ELR (cell line): ENCODE data around the gene PTPRG.
A peak's percentile ranks its signal among the peaks of the same experiment; 100 is the strongest.
"Not testable (repeated sequence)": the region's sequence is repeated elsewhere in the genome, so short reads cannot be mapped to it uniquely, and the experiment has no call there.

Source experiments
- DNase-seq: peaks from one replicate; pipeline ENCODE4 v3.0.0-alpha.2; 2015; ENCODE audit warnings: low read depth

Gene PTPRG

DNA sequence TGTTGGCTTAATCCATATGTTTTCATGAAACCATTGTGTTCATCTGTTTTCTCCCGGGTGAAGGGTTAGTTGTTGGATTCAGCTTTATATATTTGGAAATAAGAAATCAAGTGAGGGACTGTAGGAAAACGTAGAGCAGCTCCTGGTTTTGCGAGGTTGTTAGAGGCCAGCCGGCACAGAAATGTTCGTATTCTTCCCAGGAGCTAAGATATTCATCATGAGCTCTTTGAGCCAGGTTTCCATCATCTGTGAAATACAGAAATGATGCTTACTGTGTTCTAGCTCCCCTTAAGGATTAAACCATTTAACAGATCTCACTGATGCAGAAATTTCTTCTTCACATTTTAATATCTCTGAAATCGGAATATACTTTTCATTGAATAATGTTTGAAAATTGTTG lies 235.5 kb downstream of the PTPRG start:
- DNase-seq = no peak

DNA sequence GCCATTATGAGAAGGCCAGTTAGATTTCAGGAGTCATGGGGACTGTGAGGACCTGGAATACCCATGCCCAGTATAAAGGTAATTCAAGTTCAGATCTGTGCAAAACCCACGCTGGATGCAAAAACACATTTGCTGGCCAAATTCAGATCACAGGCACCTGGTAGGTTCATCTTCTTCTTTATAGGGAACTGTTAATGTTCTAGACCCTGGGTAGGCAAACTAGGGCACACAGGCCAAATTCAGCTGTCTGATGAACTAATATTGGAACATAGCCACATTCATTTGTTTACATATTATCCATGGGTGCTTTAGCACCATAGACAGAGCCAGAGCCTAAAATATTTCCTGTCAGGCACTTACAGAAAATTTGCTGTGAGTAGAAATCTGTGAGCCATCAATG lies 241.4 kb downstream of the PTPRG start:
- no peak for DNase-seq

DNA sequence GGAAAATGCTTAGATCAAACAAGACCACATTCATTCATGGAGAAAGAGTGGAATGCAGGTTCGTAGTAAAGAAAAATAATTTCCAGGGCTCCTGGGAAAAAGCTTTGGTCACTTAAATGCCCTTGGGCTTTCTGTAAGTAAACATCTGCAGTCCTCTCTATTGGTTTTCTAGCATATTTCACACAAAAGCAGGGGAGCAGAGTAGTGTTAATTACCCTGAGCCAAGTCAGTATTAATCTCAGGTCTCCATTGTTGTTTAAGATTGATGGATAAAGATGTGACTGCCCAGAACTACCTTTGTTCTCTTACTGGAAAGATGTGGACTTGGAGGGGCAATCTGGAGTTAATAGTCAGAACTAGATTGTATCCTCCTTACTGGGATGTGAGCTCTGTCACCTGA lies 242.6 kb downstream of the PTPRG start:
- DNase-seq = no peak

DNA sequence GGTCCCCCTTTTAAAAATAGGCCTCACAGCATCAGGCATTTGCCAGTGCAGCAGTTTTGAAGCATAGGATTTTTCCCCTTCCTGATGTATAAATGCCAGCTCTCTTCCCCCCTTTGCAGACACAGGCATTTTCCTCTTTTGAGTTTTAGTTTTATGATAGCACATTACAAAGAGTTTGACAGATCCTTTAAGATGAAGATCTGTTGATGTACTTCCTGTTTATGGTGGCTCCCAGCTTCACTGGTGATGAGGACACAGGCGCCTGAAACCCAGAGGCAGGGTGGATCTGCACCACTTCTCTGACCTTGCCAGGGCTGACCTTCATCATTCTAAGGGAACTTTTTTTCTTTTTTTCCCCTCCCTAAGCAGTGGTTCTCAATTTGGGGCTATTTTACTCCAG lies 243.4 kb downstream of the PTPRG start:
- no peak for DNase-seq

DNA sequence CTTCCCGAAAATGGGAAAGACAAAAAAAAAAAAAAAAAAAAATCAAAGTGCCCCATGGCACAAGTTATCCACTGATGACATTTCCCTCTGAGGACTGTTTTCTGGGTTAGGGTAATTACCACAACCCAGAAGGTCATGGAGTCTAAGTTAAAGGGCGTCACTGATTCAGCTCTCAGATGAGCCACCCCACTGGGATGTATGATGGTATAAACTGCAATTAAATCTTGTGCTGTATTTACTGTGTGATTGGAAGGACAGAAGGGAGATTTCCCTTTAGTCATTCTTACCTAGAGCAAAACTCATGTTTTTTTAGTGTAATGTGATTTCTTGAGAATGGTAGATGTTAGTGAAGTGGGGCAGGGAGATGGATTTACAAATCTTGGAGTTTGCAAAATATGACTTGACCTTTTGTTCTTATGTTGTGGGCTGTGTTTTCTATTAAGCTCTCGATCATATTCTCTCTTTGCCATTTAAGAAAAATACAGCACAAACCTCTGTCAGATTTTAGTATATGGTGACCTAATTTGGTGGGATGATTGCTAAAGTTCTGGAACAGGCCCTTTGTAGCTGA lies 244.2 kb downstream of the PTPRG start:
- no peak for DNase-seq

DNA sequence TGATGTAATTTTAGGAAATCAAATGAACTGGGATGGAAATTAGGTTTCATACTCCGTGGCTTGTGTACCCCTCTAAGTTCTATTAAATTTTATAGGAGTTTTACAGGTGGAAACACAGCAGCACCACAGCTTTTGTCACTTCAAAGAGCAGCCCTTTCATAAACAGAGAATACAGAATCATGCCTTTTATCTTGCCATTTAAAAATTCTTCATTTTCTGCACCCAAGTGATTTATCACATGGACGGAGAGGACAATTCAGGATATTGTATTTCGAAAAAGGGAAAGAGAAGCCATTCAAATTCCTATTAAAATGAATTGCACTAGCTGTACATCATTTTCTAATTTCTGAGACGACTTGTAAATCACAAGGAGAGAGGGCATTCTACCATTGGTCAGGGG lies 245.4 kb downstream of the PTPRG start:
- no peak for DNase-seq

DNA sequence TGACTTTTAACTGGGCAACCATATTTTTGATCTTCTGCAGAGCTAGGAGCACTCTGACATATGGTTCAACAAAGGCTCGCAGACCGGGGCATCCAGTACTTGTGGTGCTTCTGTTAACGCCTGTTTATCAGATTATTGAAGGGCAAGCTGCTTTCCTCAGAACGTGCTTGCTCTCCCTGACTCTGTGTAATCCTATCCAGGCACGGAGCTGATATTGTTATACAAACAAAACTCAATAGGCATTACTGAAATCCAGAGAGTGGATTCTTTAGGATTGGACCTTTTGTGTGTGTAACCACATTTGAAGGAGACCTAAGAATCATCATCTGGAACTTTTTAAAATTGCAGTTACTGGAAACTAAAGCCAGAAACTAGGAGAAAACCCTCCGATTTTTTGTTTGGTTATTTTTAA lies 246.5 kb downstream of the PTPRG start:
- no peak for DNase-seq

DNA sequence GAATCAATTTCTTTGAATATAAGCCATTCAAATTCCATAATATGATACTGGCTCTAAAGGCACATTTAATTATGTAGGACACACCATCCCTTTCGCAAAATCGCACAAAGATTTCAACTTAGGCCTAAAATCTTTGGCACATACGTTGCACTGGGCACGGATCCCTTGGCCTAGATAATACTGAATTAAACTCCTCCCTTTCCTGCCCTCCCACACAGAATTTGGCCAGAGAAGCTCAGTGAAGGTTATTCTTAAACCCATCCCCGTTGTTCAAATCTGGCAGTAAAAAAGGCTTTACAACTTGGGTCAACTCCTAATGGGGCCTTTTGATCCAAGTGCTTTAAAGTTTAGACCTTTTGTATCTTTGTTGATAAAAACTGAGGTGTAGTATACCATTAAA lies 247.2 kb downstream of the PTPRG start:
- DNase-seq = no peak

DNA sequence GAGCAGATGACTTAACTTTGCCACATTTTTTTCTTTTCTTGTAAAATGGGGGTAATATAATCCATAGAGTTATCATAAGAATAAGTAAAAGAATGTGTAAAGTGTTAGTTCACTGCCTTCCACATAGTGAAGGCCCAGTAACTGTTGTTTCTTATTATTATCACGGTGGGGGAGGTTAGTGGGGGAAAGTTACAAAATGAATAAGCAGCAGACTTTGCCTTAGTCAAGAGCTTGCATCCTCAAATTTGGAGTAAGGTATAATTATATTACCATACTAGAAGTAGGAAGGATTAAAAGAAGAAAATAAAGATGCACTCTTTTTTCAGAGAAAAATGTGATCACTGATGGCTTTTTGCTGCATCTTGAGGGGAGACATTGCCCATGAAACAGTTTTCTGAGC lies 247.6 kb downstream of the PTPRG start:
- no peak for DNase-seq

DNA sequence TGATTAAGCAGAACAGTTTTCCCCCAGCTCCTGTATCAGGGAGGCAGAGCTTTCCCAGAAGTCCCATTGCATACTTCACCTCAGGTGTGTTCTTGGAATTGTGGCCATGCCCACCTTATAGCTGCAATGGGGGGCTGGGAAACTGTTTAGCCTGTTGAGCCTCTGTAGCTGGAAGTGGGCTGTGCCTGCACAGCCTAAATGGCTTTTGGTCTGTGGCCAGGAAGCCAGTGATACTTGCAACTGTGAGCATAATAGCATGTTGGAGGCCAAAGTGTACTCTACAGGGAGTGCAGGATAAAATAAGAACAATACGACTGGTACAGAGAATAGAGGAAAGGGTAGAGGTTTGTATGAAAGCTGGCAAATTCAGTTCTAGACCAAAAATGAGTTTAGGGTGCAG lies 248.5 kb downstream of the PTPRG start:
- DNase-seq = no peak

DNA sequence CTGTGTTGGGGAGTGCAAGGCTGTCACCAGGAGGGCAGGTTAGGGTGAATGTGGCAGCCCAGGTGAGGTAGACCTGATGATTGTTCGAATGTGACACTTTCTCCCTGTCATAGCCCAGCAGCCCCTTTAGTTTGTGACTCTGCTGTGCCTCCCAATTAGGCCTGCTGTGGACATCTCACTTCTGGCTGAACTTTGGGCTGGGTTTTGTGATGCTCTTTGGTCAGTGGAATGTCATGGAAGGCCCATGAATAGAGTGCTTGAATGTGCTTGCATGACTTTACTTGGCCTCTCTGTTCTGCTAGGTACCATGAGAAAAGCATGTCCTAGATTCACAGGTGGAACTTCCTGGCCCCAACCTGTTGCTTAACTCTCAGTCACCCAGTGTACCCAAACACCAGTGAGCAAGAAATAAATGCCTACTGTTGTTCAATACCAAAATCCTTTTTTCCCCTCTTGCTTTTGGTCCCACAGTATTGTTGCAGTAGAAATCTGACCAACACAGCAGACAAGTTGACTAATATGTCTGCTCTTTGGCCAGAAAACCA lies 249.7 kb downstream of the PTPRG start:
- DNase-seq = no peak

DNA sequence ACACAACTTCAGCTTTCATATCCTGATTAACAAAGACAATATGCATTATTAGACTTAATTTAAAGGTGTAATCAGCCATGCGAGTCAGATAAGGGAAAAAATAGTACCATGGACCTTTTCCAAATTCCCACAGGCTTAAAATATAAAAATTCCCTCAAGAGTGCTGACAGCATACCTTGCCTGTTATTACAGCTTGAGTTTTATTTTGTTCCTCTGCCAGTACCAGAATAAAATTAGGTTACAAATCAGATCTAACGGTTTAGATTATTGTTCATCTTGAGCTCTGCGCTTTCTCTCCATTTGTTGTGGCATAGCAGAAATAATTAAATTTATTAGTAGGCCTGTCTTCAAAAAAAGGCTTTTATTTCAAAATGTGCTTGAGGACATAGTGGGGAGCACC lies 250.3 kb downstream of the PTPRG start:
- DNase-seq = no peak

DNA sequence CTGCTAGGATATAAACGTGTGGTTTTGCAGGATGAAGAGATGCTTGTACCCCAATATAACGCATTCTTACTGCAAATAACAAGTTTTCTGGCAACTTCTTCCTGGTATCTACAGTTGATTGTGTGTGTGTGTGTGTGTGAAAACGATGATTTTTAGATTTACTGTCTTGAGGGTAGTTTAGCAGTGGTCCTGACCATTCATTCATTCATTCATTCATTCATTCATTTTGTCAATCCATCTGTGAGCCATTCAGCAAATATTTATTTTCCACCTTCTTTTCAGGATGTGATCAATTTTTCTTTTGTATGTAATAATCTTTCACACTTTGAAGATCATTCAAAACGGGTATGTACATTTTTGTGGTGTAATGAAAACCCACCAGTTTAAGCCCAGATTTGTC lies 250.7 kb downstream of the PTPRG start:
- DNase-seq = no peak

DNA sequence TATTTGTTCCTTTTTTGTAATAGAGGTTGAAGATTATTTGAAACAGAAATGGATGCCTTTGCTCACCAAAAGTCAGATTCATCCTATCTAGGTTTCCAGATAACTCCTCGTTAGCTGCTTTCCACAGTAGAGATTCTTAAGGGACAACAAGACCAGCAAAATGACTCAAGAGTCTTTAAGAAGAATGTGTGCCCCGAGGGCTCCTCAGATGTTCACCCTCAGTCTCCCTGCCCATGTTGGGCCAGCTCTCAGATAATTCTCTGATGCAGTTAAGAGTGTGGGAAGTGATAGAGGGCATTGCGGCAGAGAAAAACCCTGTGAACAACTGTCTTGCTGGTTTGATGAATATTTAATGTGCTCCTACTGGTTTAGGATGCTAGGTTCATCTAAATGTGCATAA lies 251.1 kb downstream of the PTPRG start:
- DNase-seq = peak; percentile 33

DNA sequence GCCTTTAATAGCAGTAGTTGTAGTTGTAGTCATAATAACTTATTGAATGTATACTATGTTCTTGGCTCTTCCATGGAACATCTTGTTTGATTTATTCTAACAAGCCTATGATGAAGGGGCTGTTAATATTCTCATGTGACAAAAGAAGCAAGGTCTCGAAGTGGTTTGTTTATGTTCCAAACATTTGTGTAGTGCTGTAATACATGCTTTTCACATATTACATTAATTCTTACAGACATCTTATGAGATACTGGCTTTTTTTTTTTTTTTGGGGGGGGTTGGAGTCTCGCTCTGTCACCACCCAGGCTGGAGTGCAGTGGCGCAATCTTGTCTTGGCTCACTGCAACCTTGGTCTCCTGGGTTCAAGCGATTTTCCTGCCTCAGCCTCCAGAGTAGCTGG lies 252.3 kb downstream of the PTPRG start:
- DNase-seq = no peak

DNA sequence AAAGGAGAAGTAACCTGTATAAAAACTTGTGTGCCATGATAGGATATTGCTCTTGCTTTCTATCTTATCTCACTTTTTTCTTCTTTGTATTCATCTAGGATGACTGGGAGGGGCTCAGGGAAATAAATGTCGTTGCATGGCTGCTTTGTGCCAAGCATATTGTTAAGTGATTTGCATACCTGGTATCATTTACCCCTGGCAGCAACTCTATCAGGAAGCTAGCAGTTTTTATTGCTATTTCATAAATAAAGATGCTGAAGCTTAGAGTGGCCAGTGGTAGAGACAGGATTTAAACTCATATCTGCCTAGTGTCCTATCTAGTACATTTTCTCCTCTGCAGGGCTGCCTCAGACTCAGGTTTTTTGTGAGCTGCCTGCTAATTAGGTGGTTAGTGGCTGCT lies 253.3 kb downstream of the PTPRG start:
- DNase-seq = no peak

DNA sequence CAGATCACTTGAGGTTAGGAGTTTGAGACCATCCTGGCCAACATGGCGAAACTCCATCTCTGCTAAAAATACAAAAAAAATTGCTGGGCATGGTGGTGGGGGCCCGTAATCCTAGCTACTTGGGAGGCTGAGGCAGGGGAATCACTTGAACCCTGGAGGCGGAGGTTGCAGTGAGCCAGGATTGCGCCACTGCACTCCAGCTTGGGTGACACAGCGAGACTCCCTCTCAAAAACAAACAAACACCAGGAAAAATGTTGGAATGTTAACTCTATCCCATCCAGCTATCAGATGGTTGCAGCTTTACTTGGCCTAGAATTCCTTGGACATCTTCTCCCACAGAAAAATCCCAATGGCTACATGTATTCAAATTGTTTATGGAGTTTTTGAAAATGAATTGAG lies 254.9 kb downstream of the PTPRG start:
- not testable (repeated sequence) for DNase-seq

DNA sequence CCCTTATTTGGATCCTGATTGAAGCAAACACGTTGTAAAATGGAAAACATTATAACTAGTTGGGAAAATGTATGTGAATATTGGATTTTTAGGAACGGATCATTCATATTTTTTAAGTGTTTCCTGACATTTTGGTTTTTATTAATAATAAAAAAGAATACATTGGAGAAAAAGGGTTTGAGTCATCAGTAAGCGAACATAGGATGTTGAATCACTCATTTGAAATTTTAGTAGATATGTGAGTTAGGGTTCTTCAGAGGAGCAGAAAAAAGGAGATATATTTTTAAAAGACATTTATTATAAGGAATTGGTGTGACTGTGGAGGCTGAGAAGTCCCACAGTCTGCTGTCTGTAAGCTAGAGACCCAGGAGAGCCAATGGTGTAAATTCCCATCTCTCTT lies 258.5 kb downstream of the PTPRG start:
- peak; percentile 46 for DNase-seq

DNA sequence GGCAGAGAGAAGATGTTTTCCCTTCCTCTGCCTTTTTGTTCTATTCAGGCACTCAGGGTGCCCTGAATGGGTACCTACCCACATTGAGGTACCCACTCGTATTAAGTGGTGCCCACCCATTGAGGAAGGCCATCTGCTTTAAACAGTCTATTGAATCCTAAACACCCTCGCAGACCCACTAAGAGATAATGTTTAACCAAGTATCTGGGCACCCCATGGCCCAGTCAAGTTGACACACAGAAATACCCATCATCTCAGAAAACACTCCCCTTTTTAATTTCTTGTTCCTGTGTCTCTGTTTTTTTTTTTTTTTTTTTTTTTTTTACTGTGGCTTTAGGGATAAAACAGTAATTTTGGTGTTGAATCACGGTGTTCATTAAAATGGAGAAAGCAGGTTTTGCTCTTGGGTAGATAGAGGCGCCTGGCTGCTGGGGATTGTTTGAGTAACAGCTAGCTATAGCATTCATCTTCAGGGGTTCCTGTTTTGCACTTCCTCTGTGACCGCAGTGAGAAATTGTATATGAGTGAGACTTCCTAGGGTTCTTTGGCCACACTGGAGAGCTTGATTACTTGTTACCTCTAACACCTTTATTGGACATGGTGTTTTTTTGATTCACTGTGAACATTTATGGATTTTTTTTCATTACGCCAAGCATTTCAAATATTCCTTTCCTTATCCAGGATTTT lies 259.1 kb downstream of the PTPRG start:
- DNase-seq = no peak

DNA sequence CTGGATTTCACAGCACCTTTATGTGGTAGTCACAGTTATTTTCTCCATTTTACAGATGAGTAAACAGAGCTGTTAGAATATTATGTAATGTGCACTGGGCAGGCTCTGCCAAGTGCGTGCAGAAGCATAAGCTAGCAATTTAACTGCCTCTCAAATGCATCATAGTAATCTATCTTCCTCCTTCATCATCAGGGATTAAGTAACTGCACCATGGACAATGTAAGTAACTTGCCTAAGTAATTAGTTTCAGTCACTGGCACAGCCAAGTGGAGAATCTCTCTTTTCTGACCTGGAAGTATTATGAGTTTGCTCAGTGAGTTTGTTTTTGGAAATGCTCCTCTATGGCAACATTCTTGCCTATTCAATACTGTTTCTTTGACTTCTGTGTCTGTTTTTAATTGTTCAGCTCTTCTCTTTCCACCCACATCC lies 260.5 kb downstream of the PTPRG start:
- DNase-seq = no peak

DNA sequence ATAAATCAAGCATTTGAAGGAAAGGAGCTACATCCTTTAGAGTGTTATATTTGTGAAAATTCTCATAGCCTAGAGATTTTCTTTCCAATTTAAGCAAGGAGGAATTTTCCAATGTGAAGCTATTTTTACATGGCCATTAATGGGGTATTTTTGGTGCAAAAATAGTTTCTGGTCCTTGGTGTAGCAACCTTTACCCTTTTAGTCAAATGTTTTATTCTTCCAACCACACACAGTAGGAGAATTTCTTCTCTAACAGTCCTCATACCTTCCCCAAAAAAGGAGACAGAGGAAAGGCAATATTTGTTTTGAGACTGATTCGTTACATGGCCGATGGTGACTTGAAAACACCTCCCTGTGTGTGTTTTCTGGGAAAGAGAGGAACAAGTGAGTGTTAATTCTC lies 261.2 kb downstream of the PTPRG start:
- no peak for DNase-seq

DNA sequence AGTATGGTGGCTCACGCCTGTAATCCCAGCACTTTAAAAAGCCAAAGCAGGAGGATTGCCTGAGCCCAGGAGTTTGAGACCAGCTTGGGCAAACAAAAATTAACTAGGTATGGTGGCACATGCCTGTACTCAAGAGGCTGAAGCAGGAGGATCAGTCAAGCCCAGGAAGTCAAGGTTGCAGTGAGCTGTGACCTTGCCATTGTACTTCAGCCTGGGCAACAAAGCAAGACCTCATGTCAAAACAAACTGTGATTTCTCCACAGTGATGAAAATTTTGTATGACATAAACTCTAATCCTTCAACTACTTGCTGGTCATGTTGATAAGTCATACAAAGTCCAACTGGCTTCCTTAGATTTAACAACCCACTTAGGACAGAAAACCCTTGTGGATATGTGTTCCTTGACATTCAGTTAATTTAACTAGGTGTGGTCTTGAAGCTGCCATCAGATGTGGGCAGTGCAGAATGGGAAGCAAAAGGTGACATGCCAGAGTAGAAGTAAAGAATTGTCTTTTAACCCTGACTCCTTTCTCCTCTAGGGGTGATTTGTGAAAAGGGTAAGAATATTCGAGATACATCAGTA lies 263.3 kb downstream of the PTPRG start:
- DNase-seq = no peak

DNA sequence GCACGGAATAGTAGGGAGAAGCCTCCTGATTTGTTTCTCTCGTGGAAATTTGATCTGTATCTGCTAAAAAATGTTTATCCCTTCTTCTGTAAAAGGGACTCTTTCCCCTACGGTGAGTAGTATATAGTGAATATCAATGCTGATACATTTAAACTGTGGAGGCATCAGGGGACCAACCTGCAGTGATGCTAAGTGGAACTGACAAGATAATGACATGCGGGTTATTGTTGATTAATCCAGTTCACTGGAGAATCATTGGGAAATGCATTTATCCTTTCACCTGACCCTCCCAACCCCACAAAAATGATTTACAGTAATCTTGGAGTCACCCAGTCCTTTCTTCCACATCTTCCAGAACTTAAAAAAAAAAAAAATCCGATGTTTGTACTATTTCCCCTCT lies 264.8 kb downstream of the PTPRG start:
- no peak for DNase-seq
